NB4 (cell line): ENCODE measurements around the gene C11orf16.

ENCODE experiments used
- MYC ChIP-seq: IDR thresholded peaks from 2 replicates; pipeline ENCODE4 v1.6.1; 2011; ENCODE audit warnings: low read depth, low read length
- POLR2A ChIP-seq: IDR thresholded peaks from 2 replicates; pipeline ENCODE4 v1.6.1; 2011; ENCODE audit warnings: mild to moderate bottlenecking; ENCODE audit not compliant: insufficient read length; ENCODE audit errors: extremely low read depth
- TF ChIP-seq, protein P1 (sequence below): IDR thresholded peaks from one replicate; pipeline ENCODE4 v1.5.1; 2012; ENCODE audit warnings: low read depth, low read length

DNA sequence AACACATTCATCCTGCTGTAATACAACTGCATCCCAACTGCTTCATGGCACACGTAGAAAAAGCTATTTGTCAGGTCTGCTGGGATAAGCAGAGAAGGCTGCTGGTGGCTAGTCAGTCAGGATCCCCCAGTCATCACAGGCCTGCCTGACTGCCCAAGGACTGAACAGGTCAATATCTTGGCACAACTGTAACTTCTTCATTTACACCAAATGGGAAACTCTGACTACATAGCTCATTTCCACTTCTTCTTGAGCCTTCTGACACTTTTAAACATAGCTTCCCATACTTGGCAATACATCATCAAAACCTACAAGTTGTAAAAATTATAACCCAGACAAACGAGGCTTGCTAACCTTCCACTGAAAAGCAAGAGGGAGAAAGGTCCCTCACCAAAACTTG lies 28.7 kb upstream of the C11orf16 start:
- TF ChIP-seq, protein P1, sequence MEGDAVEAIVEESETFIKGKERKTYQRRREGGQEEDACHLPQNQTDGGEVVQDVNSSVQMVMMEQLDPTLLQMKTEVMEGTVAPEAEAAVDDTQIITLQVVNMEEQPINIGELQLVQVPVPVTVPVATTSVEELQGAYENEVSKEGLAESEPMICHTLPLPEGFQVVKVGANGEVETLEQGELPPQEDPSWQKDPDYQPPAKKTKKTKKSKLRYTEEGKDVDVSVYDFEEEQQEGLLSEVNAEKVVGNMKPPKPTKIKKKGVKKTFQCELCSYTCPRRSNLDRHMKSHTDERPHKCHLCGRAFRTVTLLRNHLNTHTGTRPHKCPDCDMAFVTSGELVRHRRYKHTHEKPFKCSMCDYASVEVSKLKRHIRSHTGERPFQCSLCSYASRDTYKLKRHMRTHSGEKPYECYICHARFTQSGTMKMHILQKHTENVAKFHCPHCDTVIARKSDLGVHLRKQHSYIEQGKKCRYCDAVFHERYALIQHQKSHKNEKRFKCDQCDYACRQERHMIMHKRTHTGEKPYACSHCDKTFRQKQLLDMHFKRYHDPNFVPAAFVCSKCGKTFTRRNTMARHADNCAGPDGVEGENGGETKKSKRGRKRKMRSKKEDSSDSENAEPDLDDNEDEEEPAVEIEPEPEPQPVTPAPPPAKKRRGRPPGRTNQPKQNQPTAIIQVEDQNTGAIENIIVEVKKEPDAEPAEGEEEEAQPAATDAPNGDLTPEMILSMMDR, result no peak
- no peak for TF ChIP-seq POLR2A
- no peak for TF ChIP-seq MYC
